GM12878 (cell line): ENCODE results near the gene RPS5. TPM values are rescaled to one million over a fixed set of nuclear protein-coding genes. Genes with fewer than 3 reads are reported as not detected.
"Not testable (repeated sequence)": the region's sequence is repeated elsewhere in the genome, so short reads cannot be mapped to it uniquely, and the experiment has no call there.

ENCODE experiments used
- ATAC-seq: fragments of 200-7000 bp; cut with Tn5 transposase; 3 replicates; pipeline ENCODE4 v1.9.1; 2020; ENCODE audit warnings: mild to moderate bottlenecking, moderate library complexity
- BruUV-seq: library from RNA; stranded (reverse); fragments of 400-500 nt; replicated peaks from 2 replicates; lab custom pipeline; 2021; lab: Mats Ljungman, UMichigan
- CTCF ChIA-PET: fragments of 300-600 bp; sonication (Branson Sonifier 250); formaldehyde crosslinking; extraction: SDS; loops from one replicate; lab custom pipeline; 2021; ENCODE audit warnings: inconsistent platforms; lab: Yijun Ruan, JAX
- POLR2A ChIA-PET: fragments of 350-600 bp; formaldehyde crosslinking; extraction: SDS; loops from one replicate; lab custom pipeline; 2021; ENCODE audit warnings: inconsistent platforms; lab: Charles Lee
- RAD21 ChIA-PET: fragments of 300-600 bp; sonication (Branson Sonifier 250); formaldehyde crosslinking; loops from one replicate; lab custom pipeline; 2023; ENCODE audit warnings: antibody characterized with exemption; ENCODE audit not compliant: unreplicated experiment; lab: Charles Lee
- SMC1A ChIA-PET: fragments of 300-600 bp; sonication (Branson Sonifier 250); formaldehyde crosslinking; loops from one replicate; lab custom pipeline; 2023; ENCODE audit not compliant: unreplicated experiment, uncharacterized antibody; lab: Charles Lee
- DNase-seq: peaks from one replicate; pipeline ENCODE4 v3.0.0-alpha.2; 2011; ENCODE audit warnings: low read depth, low spot score
- FAIRE-seq: peaks from 3 replicates; lab custom pipeline; 2011; peaks lifted over from hg19 to GRCh38; lab: Jason Lieb, UNC
- H2AFZ ChIP-seq: 2 replicates; pipeline ENCODE4 v1.6.0; 2011; ENCODE audit warnings: low read depth, low read length, control low read depth; ENCODE audit not compliant: control insufficient read depth
- H3K27ac ChIP-seq: 2 replicates; pipeline ENCODE4 v1.5.1; 2011; ENCODE audit warnings: control low read depth; ENCODE audit not compliant: control insufficient read depth, insufficient read depth
- H3K27me3 ChIP-seq, 2 experiments: replicated peaks in 1 of 2; 2 replicates each; pipeline versions ENCODE4 v1.6.0 to v1.6.1; 2011; ENCODE audit warnings: low read length in 1 of 2; ENCODE audit not compliant: control insufficient read depth in 2 of 2, insufficient read depth in 2 of 2
- H3K36me3 ChIP-seq, 2 experiments: 2 replicates each; pipeline ENCODE4 v1.5.1; 2011; ENCODE audit warnings: low read length in 1 of 2; ENCODE audit not compliant: control insufficient read depth in 2 of 2, insufficient read depth in 2 of 2
- H3K4me1 ChIP-seq: 2 replicates; pipeline ENCODE4 v1.6.1; 2011; ENCODE audit warnings: mild to moderate bottlenecking, low read length, moderate library complexity, mixed read lengths; ENCODE audit not compliant: control insufficient read depth, insufficient read depth
- H3K4me2 ChIP-seq: 2 replicates; pipeline ENCODE4 v1.6.0; 2011; ENCODE audit warnings: control low read depth; ENCODE audit not compliant: control insufficient read depth, insufficient read depth
- H3K4me3 ChIP-seq: fragments of 200-600 bp; sonication (generic); 2 replicates; pipeline ENCODE4 v1.5.1; 2016
- H3K79me2 ChIP-seq: 2 replicates; pipeline ENCODE4 v1.6.0; 2011; ENCODE audit warnings: low read length; ENCODE audit not compliant: control insufficient read depth, insufficient read depth
- H3K9ac ChIP-seq: 2 replicates; pipeline ENCODE4 v1.8.0; 2011; ENCODE audit warnings: low read length, control low read depth, mixed read lengths; ENCODE audit not compliant: control insufficient read depth, insufficient read depth
- H3K9me3 ChIP-seq: replicated peaks from 3 replicates; pipeline ENCODE4 v1.5.1; 2011; ENCODE audit warnings: mild to moderate bottlenecking, low read length; ENCODE audit not compliant: control insufficient read depth, insufficient read depth
- H4K20me1 ChIP-seq: 2 replicates; pipeline ENCODE4 v1.6.0; 2011; ENCODE audit not compliant: control insufficient read depth, insufficient read depth
- WGBS: methylation state at CpG from one replicate; pipeline ENCODE4 v1.1.6; 2016; ENCODE audit warnings: low lambda C conversion rate; ENCODE audit not compliant: insufficient replicate concordance, insufficient coverage; ENCODE audit errors: missing lambda C conversion rate; 5-methylcytosine and 5-hydroxymethylcytosine counted together
- in situ Hi-C: fragments of 300-500 bp; cut with MboI; formaldehyde crosslinking; loops from 9 replicates; pipeline ENCODE4 v1.14.3; 2018; ENCODE audit warnings: mixed read lengths
- intact Hi-C: fragments of 100-400 bp; cut with micrococcal nuclease; formaldehyde crosslinking; loops from one replicate; pipeline ENCODE4 v1.14.2; 2022; ENCODE audit not compliant: unreplicated experiment
- polyA plus RNA-seq, 11 experiments: library from polyadenylated mRNA; depleted of rRNA in 4 of 11; unstranded in 6 of 11; stranded (reverse) in 5 of 11; fragments of >200 nt; fragmentation: Nextera tagmentation in 4 of 11; fragmentation: Illumina TruSeq in 1 of 11; extraction: Ambion mirVana in 4 of 11; extraction: Trizol in 1 of 11; gene quantifications; 1 replicate in 1 of 11; 2 replicates in 10 of 11; pipeline versions ENCODE4 v1.2.1 to v1.2.3, GENCODE V29; 2011 to 2016; ENCODE audit warnings: inconsistent platforms in 2 of 11, missing spikeins in 2 of 11, low read depth in 1 of 11
- total RNA-seq, 4 experiments: library from RNA; depleted of rRNA in 3 of 4; stranded (reverse); fragments of >200 nt in 3 of 4; fragmentation: Illumina TruSeq in 1 of 4; extraction: Trizol in 1 of 4; gene quantifications; 2 replicates each; pipeline versions ENCODE4 v1.2.1 to v1.2.3, GENCODE V29; 2013 to 2021
- TF ChIP-seq, protein P1 (sequence below): IDR thresholded peaks from 2 replicates; pipeline ENCODE4 v1.6.1; 2011; ENCODE audit warnings: low read depth, low read length, improper control_type of control experiment, borderline replicate concordance
- TF ChIP-seq, protein P2 (sequence below): fragments of 450-650 bp; IDR thresholded peaks from 2 replicates; pipeline ENCODE4 v1.6.1; 2016; ENCODE audit warnings: mild to moderate bottlenecking

Gene RPS5
- total and polyA plus RNA-seq, 10 of the 15 experiments (the other 5 are each of a cell fraction or from before 2014, with no cell fraction given): 1,284 to 3,652 (median 1,922) TPM

DNA sequence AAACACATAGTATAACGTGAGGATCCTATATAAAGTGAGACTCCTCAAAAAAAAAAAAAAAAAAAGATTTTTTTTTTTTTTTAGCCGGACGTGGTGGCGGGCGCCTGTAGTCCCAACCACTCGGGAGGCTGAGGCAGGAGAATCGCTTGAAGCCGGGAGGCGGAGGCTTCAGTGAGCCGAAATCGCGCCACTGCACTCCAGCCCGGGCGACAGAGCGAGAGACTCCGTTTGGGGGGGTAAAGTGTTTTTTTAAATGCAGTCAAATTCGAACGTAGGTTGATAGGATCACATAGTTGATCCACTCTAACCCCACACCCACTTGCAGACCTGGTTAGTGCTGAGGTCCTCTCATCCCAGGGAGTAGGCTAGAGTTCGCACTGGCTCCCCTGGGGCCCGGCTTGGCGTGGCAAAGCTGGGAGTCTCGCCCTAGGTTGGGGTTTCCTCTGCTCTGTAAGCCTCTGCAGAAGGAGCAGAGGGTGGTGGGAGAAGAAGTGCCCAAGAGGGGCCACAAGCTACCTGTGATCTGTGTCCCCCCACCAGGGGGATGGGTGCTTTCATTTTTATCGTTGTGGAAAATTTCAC lies 14.9 kb downstream of the RPS5 start:
- intact Hi-C loops (no loop called here), in situ Hi-C loops (no loop called here)
- ATAC-seq (no peak), DNase-seq (no peak), FAIRE-seq (no peak)
- Histone ChIP-seq H3K9me3 (no peaks in the 10 kb centered on the region), H3K4me1 (peaks cover 10% of the 10 kb centered on the region), H3K4me3 (peak overlapping the region; percentile 76; the same call in 1 of the 2 replicates), H3K9ac (peak overlapping the region; percentile 47), H3K27me3 (no peaks in the 10 kb centered on the region), H3K4me2 (peak overlapping the region; percentile 80), H3K79me2 (no peaks in the 10 kb centered on the region), H4K20me1 (no peaks in the 10 kb centered on the region), H3K36me3 (peaks cover 0 to under 1% of the 10 kb centered on the region in 2 experiments; a peak in 1 of 4 replicates), H2AFZ (no peak overlapping the region), H3K27ac (no peak overlapping the region)
- ChIA-PET SMC1A (no interaction called here), CTCF (interaction anchor here (0.5 kb wide), 1 partner anchor 167 kb away, joined by 3 read pairs; no protein-coding TSS in a partner anchor), POLR2A (interaction anchor here (0.8 to 1.5 kb wide), 2 partner anchors 21 to 96 kb away, joined by 3 to 5 read pairs; no protein-coding TSS in a partner anchor), RAD21 (no interaction called here)
- TF ChIP-seq, protein P1, sequence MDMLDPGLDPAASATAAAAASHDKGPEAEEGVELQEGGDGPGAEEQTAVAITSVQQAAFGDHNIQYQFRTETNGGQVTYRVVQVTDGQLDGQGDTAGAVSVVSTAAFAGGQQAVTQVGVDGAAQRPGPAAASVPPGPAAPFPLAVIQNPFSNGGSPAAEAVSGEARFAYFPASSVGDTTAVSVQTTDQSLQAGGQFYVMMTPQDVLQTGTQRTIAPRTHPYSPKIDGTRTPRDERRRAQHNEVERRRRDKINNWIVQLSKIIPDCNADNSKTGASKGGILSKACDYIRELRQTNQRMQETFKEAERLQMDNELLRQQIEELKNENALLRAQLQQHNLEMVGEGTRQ: no peak
- TF ChIP-seq, protein P2, sequence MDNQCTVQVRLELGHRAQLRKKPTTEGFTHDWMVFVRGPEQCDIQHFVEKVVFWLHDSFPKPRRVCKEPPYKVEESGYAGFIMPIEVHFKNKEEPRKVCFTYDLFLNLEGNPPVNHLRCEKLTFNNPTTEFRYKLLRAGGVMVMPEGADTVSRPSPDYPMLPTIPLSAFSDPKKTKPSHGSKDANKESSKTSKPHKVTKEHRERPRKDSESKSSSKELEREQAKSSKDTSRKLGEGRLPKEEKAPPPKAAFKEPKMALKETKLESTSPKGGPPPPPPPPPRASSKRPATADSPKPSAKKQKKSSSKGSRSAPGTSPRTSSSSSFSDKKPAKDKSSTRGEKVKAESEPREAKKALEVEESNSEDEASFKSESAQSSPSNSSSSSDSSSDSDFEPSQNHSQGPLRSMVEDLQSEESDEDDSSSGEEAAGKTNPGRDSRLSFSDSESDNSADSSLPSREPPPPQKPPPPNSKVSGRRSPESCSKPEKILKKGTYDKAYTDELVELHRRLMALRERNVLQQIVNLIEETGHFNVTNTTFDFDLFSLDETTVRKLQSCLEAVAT: peak; percentile 52; the same call in 1 of the 2 replicates
- BruUV-seq: no TSS peak
- 73% methylated on average over 19 of the region's 23 CpGs for WGBS

DNA sequence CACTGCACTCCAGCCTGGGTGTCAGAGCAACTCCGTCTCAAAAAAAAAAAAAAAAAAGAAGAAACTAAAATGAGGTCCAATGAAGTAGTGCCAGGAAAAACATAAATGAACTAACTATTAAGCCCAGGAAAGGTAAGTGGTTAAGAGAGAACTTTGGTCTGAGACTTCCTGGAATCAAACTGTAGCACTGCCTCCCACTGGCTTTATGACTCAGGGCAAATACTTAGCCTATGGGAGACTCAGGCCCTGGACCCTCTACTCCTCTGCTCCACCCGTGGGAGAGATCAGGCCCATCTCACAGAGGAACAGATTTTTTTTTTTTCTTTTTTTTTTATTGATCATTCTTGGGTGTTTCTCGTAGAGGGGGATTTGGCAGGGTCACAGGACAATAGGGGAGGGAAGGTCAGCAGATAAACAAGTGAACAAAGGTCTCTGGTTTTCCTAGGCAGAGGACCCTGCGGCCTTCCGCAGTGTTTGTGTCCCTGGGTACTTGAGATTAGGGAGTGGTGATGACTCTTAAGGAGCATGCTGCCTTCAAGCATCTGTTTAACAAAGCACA lies 16.9 kb downstream of the RPS5 start:
- H3K4me2 ChIP-seq, H3K27ac ChIP-seq, intact Hi-C loops, BruUV-seq, DNase-seq, CTCF ChIA-PET, H2AFZ ChIP-seq, ATAC-seq, H3K27me3 ChIP-seq, H3K9me3 ChIP-seq, FAIRE-seq, H3K9ac ChIP-seq, H3K4me3 ChIP-seq, H4K20me1 ChIP-seq, RAD21 ChIA-PET, H3K36me3 ChIP-seq, in situ Hi-C loops: not testable (repeated sequence)
- SMC1A ChIA-PET: interaction anchor here (1.2 to 1.4 kb wide), 2 partner anchors 40 to 42 kb away, joined by 3 to 4 read pairs; partner anchors contain the start of gene ZNF497
- peaks cover 12% of the 10 kb centered on the region for H3K79me2 ChIP-seq
- WGBS: 69% methylated on average over 4 of the region's 5 CpGs
- POLR2A ChIA-PET: interaction anchor here (0.7 to 1.5 kb wide), 3 partner anchors 47 to 94 kb away, joined by 3 to 9 read pairs (median 5); partner anchors contain the start of gene ZNF324B
- H3K4me1 ChIP-seq: peaks cover 18% of the 10 kb centered on the region
